Measurements from ENCODE around the gene TRIM17.

The TRIM17 gene

DNA sequence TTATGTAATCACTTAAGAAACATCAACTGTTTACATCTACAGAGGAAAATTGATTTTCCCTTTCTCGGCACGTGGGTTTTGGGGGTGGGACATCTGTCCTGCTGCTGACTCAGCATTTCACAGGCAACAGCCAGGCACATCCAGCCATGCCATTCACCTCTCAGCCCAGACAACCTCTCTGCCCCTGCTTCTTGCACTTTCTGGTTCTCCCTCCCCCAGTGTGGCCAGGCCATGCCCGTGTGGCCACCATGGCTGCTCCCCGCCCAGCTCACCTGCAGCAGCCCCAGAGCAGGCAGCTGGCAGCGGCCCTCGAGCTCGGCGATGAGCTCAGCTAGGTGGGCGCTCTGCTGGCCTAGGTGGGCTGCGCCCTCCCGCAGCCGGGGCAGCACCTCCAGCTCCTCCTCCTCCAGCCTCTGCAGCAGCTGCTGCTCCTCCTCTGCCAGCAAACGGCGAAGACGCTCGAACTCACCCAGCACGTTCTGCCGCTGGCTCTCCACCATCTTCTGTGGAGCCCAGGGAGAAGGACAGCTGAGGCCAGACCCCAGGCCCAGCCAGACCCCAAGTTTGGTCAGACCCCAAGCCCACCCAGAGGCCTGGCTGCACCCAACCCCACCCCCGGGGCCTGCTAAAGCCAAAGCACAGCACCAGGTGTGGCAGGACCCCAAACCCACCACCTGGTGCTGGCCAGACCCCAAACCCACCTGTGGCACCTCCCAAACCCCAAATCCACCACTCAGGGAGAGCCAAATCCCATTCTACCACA lies 15.8 kb downstream of the TRIM17 start:
- peak; percentile 37 for DNase-seq

GRCh38 chr1:228400237-228400651 lies 16.4 kb downstream of the TRIM17 start:
- no peak for DNase-seq

GRCh38 chr1:228399531-228400236 lies 17.0 kb downstream of the TRIM17 start:
- DNase-seq: no peak

DNA sequence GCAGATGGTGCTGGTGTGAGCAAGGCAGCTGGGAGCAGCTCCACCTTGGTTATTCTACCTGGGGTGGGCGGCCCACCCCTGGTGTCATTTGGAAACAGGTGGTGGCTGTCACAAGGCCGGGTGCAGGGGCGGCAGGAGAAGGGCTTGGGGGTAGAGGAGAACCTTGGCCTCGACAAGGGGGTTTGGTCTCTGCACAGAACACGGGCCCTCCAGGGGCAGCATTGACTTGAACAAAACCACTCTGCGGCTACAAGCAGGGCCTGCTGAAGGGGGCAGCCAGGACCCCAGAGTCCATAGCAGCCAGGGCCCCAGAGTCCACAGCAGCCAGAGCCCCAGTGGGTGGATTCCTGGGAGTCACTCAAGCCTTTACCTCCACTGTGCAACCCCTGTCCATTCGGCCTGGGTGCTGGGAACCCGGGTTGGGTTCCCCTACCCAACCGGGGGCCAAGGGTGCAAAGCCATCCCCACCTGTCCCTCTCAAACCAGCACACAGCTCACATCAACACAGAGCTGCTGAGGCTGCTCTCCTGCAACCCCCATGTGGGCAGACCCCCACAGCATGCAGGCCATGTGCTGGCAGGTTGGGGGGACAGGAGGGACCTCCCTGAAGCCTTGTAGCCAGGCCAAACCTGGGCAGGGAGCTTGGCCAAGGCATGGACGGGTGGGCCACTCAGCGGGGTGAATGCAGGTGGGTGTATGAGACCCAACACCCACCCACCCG lies 17.8 kb downstream of the TRIM17 start:
- no peak for DNase-seq

GRCh38 chr1:228397966-228398365 lies 18.7 kb downstream of the TRIM17 start:
- DNase-seq: no peak

DNA sequence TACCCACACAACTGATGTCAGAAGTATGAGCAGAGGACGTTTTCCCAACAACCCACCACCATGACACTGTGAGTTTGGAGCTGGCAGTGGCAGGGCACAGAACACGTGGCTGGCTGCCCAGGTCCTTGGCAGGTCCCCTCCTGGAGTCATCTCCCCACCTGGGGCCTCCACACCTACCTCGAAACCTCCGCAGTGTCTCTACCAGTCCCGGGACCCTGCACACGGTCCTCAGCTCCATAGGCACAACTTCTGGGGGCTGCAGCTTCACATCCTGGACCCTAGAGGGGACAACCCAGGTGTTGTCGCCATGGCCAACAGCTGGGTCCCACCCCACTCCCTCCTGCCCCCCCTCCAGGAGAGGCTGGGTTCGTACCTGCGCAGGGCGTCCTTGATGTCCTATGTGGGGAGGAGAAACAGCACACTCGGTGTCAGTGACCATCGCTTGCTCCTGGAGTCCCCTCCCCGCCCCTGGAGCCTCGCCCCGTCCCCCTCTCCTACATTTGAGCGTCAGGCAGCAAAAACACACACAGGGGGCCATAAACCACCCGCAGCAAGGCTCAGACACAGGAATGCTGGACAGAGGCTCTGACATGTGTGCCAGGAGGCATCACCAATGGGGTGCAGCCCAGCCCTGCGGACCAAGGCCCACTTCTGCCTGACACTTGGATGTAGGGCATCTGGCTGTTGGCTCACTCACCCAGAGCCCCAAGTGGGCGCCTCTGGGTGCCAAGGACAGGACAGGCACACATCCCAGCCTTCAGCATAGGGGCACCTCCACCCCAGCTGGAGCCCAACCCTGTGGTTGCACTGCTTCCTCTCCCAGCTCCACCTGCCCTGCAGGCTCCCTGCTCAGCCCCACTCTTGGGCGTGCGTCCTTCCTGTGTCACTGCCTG lies 19.6 kb downstream of the TRIM17 start:
- DNase-seq: no peak

DNA sequence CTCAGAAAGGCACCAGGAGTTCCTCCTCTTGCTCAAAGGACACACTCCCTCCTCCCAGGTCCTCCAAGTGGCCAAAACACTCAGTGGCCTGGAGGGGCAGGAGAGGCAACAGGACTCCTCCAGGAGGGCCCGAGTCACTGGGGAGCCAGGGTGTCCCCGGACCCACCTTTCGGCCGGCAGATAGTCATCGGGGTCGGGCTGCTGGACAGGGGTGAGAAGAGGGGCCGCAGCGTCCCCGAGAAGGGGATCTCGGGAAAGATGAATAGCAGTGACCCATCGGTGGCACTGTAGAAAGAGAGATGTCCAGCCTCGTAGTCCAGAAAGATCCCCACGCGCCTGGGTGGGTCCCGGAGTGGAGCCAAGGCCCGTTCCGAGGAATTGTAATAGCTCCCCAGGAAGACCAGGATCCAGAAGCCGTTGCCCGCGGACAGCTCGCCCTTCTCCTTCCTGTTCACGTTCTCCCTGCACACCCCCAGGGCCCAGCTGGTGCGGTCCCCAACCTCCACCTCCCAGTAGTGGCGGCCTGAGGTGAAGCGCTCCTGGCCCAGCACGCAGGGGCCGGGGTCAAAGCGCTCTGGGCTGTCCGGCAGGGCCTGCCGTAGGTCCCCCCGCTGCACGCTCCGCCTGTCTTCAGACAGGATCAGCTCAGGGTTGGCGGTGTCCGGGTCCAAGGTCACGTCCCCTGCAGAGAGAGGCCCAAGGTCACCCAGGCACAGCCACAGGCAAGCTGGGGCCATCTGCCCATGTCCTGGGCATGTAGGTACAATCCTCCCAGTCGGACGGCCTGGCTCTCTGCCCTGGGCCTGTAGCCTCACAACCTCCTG lies 21.9 kb downstream of the TRIM17 start:
- DNase-seq: no peak

GRCh38 chr1:228393811-228394570 lies 22.7 kb downstream of the TRIM17 start:
- no peak for DNase-seq

- DNase-seq: peak; percentile 59
These were observed 23.4 kb downstream of the TRIM17 start for GRCh38 chr1:228393268-228393701.

DNA sequence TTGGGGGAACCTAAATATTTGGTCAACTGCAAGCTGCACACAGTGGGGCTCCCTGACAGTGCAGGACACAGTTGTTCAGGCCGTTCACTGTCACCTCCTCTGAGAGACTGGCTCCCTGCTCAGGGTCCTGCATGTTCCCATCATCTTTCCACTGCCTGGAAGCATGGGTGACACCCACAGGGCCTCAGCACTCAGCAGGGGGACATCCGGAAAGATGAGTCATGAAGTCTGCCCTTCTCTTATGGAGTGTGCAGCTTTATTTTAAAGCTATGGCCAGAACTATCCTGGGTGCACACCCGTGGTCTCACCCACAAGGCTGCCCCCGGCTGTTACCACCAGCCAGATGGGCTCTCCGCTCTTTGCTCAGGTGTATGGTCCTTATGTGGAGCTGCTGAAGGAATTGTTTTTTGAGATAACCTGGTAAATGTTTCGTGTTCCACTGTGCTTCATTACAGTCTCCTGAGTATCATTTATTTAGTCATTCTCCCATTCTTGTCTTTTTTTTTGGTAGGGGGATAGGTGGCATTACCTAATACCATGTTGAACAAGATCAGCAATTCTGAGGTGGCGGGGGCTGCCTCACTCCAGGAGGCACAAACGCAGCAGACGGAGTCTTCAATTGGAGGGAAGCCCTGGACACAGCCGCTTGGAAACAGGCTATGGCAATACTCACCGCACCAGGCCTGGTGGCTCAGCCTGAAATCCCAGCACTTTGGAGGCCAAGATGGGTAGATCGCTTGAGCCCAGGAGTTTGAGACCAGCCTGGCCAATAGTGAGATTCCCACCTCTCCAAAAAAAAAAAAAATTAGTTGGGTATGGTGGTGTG lies 24.3 kb downstream of the TRIM17 start:
- no peak for DNase-seq

- DNase-seq: no peak
These were observed 25.1 kb downstream of the TRIM17 start for GRCh38 chr1:228391411-228392020.

DNA sequence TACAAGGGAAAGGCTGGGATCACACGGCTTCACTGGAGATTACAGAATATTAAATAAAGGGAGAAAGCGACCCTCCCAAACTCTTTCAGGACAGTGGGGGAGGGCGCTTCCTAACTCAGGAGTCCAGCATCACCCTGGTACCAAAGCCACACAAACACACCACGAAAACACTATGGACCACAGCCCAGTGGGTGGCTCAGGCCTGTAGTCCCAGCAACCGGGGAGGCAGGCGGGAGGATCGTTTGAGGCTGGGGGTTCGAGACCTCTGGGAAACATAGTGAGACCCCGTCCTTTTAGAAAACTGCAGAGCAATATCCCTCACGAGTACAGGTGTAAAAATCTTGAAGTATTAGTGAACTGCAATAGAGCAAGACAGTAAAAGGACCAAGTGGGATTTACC lies 26.0 kb downstream of the TRIM17 start:
- DNase-seq: no peak

DNA sequence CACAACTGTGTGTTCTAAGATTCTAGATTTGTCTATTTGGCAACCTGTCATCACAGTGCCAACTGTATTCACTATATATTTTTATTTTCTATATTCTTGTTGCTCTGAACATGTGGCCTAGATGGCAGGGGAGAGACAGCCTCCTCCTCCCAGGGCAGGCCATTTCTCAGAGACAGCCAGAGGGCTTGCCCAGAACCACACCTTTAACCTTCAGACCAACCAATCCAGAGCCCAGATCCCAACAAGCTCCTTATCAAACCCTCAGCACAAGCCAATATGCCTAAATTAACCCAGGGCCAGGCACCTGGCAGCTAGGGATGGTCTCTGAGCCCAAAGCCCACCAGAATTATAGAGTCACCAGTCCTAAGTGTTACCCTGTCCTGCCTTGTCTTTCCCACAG lies 29.3 kb downstream of the TRIM17 start:
- DNase-seq: peak; percentile 60

GRCh38 chr1:228385232-228385631 lies 31.4 kb downstream of the TRIM17 start:
- no peak for DNase-seq

GRCh38 chr1:228383773-228384172 lies 32.9 kb downstream of the TRIM17 start:
- DNase-seq: no peak

DNA sequence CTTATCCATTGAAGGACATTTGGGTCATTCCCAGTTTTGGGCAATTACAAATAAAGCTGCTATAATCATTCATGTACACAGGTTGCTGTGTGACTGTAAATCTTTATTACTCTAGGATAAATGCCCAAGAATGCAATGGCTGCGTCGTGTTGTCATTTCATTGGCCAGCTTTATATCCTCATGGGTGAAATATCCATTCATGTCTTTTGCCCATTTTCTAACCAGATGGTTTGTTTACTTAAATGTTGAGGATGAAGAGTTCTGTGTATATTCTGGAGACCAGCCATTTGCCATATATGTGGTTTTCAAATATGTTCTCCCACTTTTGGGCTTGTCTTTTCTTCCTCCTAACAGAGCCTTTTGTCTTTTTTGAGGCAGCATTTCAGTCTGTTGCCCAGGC lies 35.3 kb downstream of the TRIM17 start:
- DNase-seq: no peak

DNA sequence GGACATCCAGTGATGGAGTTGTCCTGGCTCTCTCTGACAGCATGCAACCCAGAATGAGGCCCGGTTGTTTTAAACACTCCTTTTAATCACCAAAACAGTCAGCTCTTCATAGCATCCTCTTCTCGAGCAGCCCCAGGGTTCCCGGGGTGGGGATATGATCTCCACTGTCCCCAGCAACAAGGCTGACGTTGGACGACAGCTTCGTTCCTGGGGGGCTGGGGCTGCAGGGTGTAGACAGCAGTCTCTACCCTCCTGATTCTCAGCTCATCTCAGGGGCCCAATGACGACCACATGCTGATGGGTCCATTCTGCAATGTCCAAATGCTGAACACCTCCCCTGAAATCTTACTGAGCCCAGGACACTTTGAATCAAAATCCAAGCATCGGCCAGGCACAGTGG lies 37.0 kb downstream of the TRIM17 start:
- no peak for DNase-seq

DNA sequence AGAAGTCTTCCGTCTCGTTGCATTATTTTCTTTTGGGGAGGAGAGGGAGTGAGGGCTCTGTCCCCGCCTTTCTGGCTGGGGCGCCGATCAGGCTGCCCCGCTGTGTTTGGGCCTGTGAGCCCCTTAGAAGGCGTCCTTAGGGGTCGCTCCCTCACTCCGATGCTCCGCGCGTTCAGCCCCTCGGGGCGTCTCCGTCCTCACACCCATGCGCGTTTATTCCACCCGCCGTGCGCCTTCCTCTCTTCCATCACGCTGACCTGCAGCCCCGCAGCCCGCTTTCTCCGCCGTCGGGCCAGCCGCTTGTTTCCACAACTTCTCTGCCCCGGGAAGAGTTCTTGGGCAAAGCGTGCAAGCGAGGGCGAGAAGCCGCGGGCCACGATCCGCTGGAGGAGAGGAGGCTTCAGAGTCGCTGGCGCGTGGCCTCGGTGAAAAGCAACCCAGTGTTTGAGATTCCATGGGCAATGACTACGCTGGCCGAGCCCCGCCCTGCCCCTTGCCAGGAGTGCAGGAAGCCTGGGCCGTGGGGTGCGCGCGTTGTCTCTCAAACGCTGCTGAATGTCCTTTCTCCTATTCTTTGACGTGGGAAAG lies 37.7 kb downstream of the TRIM17 start:
- peak; percentile 42 for DNase-seq
